Hepatocyte (in vitro differentiated cells): Measurements from ENCODE around the gene TRNT1. TPM values are rescaled to one million over a fixed set of nuclear protein-coding genes. Genes with fewer than 3 reads are reported as not detected.

Experiments used
- DNase-seq: peaks from one replicate; pipeline ENCODE4 v3.0.0-alpha.2; 2016; ENCODE audit warnings: low spot score
- H2AFZ ChIP-seq: fragments of 200-600 bp; sonication (generic); 2 replicates; pipeline ENCODE4 v1.6.0; 2016; ENCODE audit warnings: antibody characterized with exemption, mild to moderate bottlenecking
- H3K27ac ChIP-seq: fragments of 200-600 bp; sonication (generic); 2 replicates; pipeline ENCODE4 v1.5.1; 2016; ENCODE audit warnings: mild to moderate bottlenecking
- H3K27me3 ChIP-seq: fragments of 200-600 bp; sonication (generic); 2 replicates; pipeline ENCODE4 v1.6.1; 2016
- H3K36me3 ChIP-seq: fragments of 200-600 bp; sonication (generic); replicated peaks from 2 replicates; pipeline ENCODE4 v1.5.1; 2016; ENCODE audit warnings: low read depth; ENCODE audit not compliant: insufficient read depth
- H3K4me1 ChIP-seq: fragments of 200-600 bp; sonication (generic); 2 replicates; pipeline ENCODE4 v1.5.1; 2016; ENCODE audit warnings: mild to moderate bottlenecking, moderate library complexity; ENCODE audit not compliant: insufficient read depth
- H3K4me2 ChIP-seq: fragments of 200-600 bp; sonication (generic); 2 replicates; pipeline ENCODE4 v1.6.0; 2016
- H3K4me3 ChIP-seq: fragments of 200-600 bp; sonication (generic); 2 replicates; pipeline ENCODE4 v1.5.1; 2016; ENCODE audit warnings: mild to moderate bottlenecking
- H3K79me2 ChIP-seq: fragments of 200-600 bp; sonication (generic); 2 replicates; pipeline ENCODE4 v1.6.0; 2017; ENCODE audit warnings: mild to moderate bottlenecking
- H3K9me2 ChIP-seq: fragments of 200-600 bp; sonication (generic); replicated peaks from 2 replicates; pipeline ENCODE4 v1.6.0; 2017; ENCODE audit warnings: mild to moderate bottlenecking; ENCODE audit not compliant: insufficient read depth
- H3K9me3 ChIP-seq: fragments of 200-600 bp; sonication (generic); 2 replicates; pipeline ENCODE4 v1.5.1; 2016; ENCODE audit warnings: low read depth, mild to moderate bottlenecking
- H4K20me1 ChIP-seq: fragments of 200-600 bp; sonication (generic); 2 replicates; pipeline ENCODE4 v1.6.0; 2016; ENCODE audit warnings: mild to moderate bottlenecking; ENCODE audit not compliant: insufficient read depth, poor library complexity, severe bottlenecking
- EZH2 ChIP-seq: fragments of 200-600 bp; sonication (generic); IDR thresholded peaks from 2 replicates; pipeline ENCODE4 v1.6.1; 2016; ENCODE audit warnings: antibody characterized with exemption, mild to moderate bottlenecking, borderline replicate concordance
- EZH2phosphoT487 ChIP-seq: fragments of 200-600 bp; sonication (generic); IDR thresholded peaks from one replicate; pipeline ENCODE4 v1.6.1; 2018; ENCODE audit warnings: antibody characterized with exemption, mild to moderate bottlenecking, low read depth, moderate library complexity; ENCODE audit not compliant: unreplicated experiment, severe bottlenecking
- WGBS: methylation state at CpG from one replicate; pipeline ENCODE4 v1.1.6; 2016; ENCODE audit warnings: low lambda C conversion rate; ENCODE audit errors: missing lambda C conversion rate; 5-methylcytosine and 5-hydroxymethylcytosine counted together
- polyA plus RNA-seq: library from polyadenylated mRNA; unstranded; fragments of >200 nt; fragmentation: Nextera tagmentation; extraction: Ambion mirVana; gene quantifications from 2 replicates; pipeline ENCODE4 v1.2.1, GENCODE V29; 2016
- total RNA-seq: library from RNA; depleted of rRNA; stranded (reverse); fragments of >200 nt; gene quantifications from 2 replicates; pipeline ENCODE4 v1.2.3, GENCODE V29; 2014
- TF ChIP-seq, protein P1 (sequence below): fragments of 200-600 bp; sonication (generic); IDR thresholded peaks from 2 replicates; pipeline ENCODE4 v1.5.1; 2016; ENCODE audit warnings: antibody characterized with exemption, mild to moderate bottlenecking; ENCODE audit not compliant: poor library complexity

Gene TRNT1
- total and polyA plus RNA-seq, 2 experiments from 2014 or later: 26.0 to 27.5 TPM

DNA sequence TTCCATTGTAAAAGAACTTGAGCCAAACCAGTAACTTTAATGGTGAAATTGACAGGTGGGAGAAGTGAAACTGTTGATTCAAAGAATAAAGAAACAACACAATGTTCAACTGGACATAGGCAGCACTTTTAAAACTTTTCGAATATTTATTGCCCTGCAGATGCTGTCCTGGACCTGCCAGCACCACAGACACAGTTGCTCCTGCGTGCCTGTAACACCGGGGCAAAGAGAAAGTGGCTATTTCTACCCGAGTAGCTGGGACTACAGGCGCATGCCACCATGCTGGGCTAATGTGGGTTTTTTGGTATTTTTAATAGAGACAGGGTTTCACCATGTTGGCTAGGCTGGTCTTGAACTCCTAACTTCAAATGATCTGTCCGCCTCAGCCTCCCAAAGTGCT, 24.0 kb upstream of the TRNT1 start:
- H3K9me3 ChIP-seq: no peaks in the 10 kb centered on the region
- no peaks in the 10 kb centered on the region for H3K27me3 ChIP-seq
- 94% methylated on average over 6 of the region's 6 CpGs for WGBS
- no peak overlapping the region for H3K4me3 ChIP-seq
- no peak for DNase-seq
- no peak overlapping the region for H3K4me2 ChIP-seq
- H4K20me1 ChIP-seq: no peaks in the 10 kb centered on the region
- no peaks in the 10 kb centered on the region for H3K36me3 ChIP-seq
- no peaks in the 10 kb centered on the region for H3K4me1 ChIP-seq
- H3K79me2 ChIP-seq: no peaks in the 10 kb centered on the region
- TF ChIP-seq EZH2: no peak
- TF ChIP-seq EZH2phosphoT487: no peak
- TF ChIP-seq, protein P1, sequence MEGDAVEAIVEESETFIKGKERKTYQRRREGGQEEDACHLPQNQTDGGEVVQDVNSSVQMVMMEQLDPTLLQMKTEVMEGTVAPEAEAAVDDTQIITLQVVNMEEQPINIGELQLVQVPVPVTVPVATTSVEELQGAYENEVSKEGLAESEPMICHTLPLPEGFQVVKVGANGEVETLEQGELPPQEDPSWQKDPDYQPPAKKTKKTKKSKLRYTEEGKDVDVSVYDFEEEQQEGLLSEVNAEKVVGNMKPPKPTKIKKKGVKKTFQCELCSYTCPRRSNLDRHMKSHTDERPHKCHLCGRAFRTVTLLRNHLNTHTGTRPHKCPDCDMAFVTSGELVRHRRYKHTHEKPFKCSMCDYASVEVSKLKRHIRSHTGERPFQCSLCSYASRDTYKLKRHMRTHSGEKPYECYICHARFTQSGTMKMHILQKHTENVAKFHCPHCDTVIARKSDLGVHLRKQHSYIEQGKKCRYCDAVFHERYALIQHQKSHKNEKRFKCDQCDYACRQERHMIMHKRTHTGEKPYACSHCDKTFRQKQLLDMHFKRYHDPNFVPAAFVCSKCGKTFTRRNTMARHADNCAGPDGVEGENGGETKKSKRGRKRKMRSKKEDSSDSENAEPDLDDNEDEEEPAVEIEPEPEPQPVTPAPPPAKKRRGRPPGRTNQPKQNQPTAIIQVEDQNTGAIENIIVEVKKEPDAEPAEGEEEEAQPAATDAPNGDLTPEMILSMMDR: no peak
- H2AFZ ChIP-seq: no peak overlapping the region
- no peak overlapping the region for H3K27ac ChIP-seq
- H3K9me2 ChIP-seq: no peaks in the 10 kb centered on the region

DNA sequence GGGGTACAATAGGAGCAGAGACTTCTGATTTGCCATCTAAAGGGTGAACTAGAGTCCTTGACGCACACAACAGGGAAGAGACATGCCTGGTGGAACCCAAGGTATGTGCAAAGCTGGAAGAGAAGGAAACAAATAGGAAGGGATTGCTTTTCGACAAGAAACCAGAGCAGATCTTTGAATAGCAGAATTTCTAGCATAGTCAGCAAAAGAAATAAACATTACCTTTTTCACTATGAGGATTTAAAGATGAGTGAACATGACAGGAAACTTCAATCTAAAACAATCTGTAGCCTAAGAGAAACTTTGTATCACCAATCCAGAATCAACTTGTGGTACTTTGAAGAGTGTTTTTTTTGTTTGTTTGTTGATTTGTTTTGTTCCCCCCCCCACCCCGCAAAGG, 21.5 kb upstream of the TRNT1 start:
- H3K9me3 ChIP-seq: no peaks in the 10 kb centered on the region
- H3K9me2 ChIP-seq: no peaks in the 10 kb centered on the region
- TF ChIP-seq EZH2: no peak
- TF ChIP-seq EZH2phosphoT487: no peak
- TF ChIP-seq, protein P1: no peak
- no peaks in the 10 kb centered on the region for H3K27me3 ChIP-seq
- WGBS: 95% methylated on average over 3 of the region's 3 CpGs
- no peak overlapping the region for H3K4me2 ChIP-seq
- DNase-seq: no peak
- no peak overlapping the region for H2AFZ ChIP-seq
- H3K36me3 ChIP-seq: no peaks in the 10 kb centered on the region
- no peaks in the 10 kb centered on the region for H4K20me1 ChIP-seq
- no peak overlapping the region for H3K27ac ChIP-seq
- H3K79me2 ChIP-seq: no peaks in the 10 kb centered on the region
- H3K4me3 ChIP-seq: no peak overlapping the region
- H3K4me1 ChIP-seq: no peaks in the 10 kb centered on the region

DNA sequence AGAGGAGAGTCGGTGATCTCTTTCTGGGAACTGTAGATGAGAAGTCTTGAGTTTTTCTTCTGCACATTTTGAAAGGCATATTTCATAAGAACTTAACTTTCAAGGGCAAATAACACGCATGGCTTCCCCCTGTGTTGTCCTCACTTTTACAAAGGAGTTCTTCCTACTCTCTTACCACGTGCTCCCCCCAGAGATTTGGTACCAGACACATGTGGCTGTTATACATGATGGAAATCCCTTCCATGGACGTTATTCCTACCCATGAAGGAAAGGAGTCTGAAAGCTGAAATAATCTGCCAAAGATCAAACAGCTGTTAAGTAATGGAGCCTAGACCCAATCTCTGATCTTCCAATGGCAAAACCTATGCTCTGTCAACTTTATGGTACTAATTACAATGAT, 20.9 kb upstream of the TRNT1 start:
- Histone ChIP-seq H3K36me3 (no peaks in the 10 kb centered on the region), H3K79me2 (no peaks in the 10 kb centered on the region), H3K4me2 (no peak overlapping the region), H4K20me1 (no peaks in the 10 kb centered on the region), H3K4me3 (no peak overlapping the region), H3K4me1 (no peaks in the 10 kb centered on the region), H3K9me2 (no peaks in the 10 kb centered on the region), H3K9me3 (no peaks in the 10 kb centered on the region), H3K27ac (no peak overlapping the region), H3K27me3 (no peaks in the 10 kb centered on the region), H2AFZ (no peak overlapping the region)
- WGBS: 82% methylated on average over 4 of the region's 4 CpGs
- TF ChIP-seq EZH2: no peak
- TF ChIP-seq EZH2phosphoT487: no peak
- no peak for DNase-seq

DNA sequence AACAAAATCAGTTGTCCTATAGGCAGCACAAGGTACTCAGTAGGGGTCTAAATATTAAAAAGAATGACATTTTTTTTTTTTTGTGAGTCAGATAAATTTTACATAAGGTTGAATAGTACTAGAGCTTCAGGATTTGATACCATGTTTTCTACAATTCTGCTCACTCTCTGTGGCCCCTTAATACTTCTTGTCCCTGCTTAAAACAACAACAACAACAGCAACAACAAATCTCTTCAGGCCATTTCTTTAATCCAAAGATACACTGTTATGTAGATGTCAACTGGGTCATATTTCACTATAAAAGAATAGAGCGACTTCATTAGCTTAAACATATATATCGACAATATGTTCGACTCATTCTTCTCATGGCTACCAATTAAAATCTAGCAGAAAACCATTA, 19.6 kb upstream of the TRNT1 start:
- 95% methylated on average over 3 of the region's 3 CpGs for WGBS
- no peak for DNase-seq
- H3K36me3 ChIP-seq: no peaks in the 10 kb centered on the region

More for the DNA sequence above, 19.6 kb upstream of the TRNT1 start:
- Histone ChIP-seq H3K4me3 (no peak overlapping the region), H3K9me3 (no peaks in the 10 kb centered on the region), H2AFZ (no peak overlapping the region), H3K27ac (no peak overlapping the region), H4K20me1 (no peaks in the 10 kb centered on the region), H3K27me3 (no peaks in the 10 kb centered on the region), H3K4me1 (no peaks in the 10 kb centered on the region), H3K79me2 (no peaks in the 10 kb centered on the region), H3K4me2 (no peak overlapping the region), H3K9me2 (no peaks in the 10 kb centered on the region)
- TF ChIP-seq EZH2phosphoT487: no peak
